Measurements from ENCODE around the gene LMNA.

DNA sequence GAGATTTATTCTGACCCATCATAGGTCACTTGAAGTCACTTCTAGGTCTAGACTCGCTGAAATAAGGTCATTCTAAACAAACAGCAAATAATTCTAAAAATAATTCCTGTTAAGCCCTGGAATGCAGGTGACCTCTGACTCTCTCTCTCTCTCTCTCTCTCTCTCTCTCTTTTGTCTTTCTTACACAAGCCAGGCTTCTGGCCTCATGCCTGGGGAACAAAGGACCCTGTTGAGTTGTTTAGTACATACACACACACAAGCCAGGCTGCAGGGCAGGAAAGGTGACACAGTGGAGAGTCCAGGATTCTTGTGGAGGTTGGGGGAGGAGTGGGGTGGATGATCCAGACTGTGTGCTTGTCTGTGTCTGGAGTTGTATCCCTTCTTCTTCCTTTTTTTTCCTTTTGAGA lies 28.3 kb upstream of the LMNA start:
- TF ChIP-seq, protein P1, sequence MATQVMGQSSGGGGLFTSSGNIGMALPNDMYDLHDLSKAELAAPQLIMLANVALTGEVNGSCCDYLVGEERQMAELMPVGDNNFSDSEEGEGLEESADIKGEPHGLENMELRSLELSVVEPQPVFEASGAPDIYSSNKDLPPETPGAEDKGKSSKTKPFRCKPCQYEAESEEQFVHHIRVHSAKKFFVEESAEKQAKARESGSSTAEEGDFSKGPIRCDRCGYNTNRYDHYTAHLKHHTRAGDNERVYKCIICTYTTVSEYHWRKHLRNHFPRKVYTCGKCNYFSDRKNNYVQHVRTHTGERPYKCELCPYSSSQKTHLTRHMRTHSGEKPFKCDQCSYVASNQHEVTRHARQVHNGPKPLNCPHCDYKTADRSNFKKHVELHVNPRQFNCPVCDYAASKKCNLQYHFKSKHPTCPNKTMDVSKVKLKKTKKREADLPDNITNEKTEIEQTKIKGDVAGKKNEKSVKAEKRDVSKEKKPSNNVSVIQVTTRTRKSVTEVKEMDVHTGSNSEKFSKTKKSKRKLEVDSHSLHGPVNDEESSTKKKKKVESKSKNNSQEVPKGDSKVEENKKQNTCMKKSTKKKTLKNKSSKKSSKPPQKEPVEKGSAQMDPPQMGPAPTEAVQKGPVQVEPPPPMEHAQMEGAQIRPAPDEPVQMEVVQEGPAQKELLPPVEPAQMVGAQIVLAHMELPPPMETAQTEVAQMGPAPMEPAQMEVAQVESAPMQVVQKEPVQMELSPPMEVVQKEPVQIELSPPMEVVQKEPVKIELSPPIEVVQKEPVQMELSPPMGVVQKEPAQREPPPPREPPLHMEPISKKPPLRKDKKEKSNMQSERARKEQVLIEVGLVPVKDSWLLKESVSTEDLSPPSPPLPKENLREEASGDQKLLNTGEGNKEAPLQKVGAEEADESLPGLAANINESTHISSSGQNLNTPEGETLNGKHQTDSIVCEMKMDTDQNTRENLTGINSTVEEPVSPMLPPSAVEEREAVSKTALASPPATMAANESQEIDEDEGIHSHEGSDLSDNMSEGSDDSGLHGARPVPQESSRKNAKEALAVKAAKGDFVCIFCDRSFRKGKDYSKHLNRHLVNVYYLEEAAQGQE (IDR thresholded peaks at IDR 0.05; ENCODE audit: insufficient read depth in 1 of 2, low read depth in 2 of 2, low read length in 2 of 2): no peak
- TF ChIP-seq POLR2AphosphoS5 (IDR thresholded peaks at IDR 0.05; ENCODE audit: low read depth, low read length) (no peak), TAF1 (IDR thresholded peaks at IDR 0.05; ENCODE audit: borderline replicate concordance, insufficient read depth, low read length) (no peak)

All from PFSK-1 (cell line).